HG03095 (cell line): ENCODE results near the gene NUFIP2.
"Not testable (repeated sequence)": the region's sequence is repeated elsewhere in the genome, so short reads cannot be mapped to it uniquely, and the experiment has no call there.

Experiments used
- ATAC-seq: cut with Tn5 transposase; IDR thresholded peaks from one replicate; pipeline ENCODE4 v1.9.1; 2021; ENCODE audit warnings: moderate library complexity; ENCODE audit not compliant: unreplicated experiment

The NUFIP2 gene

DNA sequence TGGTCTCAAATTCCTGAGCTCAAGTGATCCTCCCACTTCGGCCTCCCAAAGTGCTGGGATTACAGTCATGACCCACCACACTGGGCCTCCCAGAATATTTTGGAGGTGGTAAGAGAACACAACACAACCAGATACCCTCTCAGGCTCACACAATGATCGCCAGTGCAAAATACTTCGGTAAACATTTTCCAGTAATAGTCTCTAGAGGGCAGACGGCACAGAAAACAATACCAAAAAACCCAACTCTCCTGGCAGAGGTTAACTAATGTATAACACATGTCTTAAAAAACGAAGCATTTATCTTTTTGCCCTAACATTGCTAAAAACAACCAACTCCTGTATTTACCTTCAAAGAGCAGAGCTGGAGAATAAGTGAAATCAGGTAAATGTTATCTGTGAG lies 10.5 kb downstream of the NUFIP2 start:
- ATAC-seq = no peak

- ATAC-seq = no peak
These were observed 14.4 kb downstream of the NUFIP2 start for GRCh38 chr17:29279397-29280070.

DNA sequence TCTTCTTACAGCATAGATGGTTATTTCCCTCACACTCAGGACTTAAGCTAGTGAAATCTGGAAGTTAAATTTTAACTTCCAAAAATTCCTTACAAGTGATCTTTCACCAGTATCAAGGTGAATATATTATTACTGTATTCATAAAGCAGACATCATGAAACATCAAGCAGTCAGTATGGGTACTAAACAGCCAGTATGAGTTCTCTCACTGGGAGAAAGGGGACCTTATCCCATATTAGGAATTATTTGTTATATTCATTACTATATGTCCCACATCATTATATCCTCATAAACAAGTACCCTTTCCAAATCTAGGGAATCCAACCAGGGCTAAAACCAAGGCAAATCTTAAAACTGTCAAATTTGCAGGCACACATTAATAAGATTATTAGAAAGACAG lies 15.3 kb downstream of the NUFIP2 start:
- no peak for ATAC-seq

GRCh38 chr17:29273924-29274323 lies 20.0 kb downstream of the NUFIP2 start:
- ATAC-seq = no peak

- ATAC-seq = not testable (repeated sequence)
These were observed 22.0 kb downstream of the NUFIP2 start for GRCh38 chr17:29271980-29272379.

- ATAC-seq = no peak
These were observed 30.0 kb downstream of the NUFIP2 start for GRCh38 chr17:29263916-29264315.

DNA sequence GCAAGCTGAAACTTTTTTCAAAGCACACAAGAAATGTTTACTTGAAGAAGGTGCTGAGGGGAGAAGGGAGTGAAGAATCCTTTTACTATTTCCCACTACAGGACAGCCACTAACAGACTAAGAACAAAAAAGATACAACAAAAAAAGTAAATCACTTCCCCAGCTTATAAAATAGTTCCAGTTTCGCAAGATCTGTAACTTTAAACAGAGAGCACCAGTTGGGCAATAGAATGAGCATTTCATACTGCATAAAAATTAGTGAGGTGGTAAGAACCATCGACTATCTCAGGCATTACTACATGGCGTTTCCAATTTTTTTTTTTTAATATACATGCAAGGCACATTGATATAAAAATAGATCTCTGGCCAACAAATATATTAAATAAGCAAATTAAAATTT lies 36.2 kb downstream of the NUFIP2 start:
- ATAC-seq = no peak

DNA sequence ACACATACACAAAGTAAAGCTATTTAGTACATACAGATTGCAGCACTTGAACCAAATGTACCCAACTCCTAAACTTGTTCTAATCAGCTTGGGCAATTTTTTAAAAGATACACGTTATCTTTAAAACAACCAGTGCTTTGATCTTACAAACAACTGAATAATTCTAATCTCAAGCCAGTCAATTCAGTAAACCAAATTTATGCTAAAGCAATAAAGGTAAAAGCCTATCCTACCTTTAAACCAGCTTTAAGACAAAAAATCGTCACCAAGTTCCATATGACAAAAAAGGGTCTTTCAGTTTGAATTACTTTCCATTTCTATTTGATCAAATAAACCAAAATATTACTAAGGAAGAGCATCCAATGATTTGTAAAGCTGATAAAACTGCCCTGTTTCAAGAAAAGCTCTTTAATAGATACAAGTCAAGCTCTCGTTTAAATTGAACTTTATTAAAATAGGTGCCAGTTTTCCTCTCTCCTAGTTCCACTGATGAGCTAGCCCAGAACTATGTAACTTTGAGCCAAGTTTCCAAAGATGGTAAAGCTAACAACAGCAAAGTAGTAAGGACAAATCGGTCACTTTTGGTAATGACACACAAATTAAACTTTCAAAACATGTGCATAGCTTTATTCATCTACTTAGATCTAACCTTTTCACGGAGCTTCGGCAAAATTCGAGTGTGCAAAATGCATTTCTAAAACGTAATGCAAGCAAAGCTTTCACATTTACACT lies 37.0 kb downstream of the NUFIP2 start:
- ATAC-seq = no peak

DNA sequence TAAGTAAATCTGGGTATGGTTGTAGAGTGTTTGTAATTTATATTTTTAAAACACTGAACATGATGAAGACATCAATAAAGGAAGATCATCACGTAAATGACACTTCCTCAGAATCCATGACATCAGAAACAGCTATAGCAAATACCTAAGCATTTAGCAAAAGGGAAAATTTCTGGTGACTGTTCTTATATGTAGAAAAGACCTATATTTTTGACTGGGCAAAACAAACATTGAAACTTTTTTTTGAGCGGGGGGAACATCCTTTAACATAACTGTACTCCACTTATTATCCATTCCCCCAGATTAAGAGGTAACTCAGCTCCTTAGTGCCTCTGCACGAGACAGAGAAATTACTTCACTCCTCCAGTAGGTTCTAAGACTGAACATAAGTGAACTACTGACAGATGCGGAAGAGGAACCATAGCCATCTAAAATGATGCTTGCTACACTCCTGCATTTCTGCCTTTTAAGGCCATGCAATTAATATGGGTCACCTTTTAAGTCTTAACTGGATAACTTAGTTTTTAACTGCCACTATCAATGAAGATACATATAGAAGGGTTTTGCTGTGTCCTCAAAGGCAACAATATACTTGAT lies 37.9 kb downstream of the NUFIP2 start:
- ATAC-seq = no peak

DNA sequence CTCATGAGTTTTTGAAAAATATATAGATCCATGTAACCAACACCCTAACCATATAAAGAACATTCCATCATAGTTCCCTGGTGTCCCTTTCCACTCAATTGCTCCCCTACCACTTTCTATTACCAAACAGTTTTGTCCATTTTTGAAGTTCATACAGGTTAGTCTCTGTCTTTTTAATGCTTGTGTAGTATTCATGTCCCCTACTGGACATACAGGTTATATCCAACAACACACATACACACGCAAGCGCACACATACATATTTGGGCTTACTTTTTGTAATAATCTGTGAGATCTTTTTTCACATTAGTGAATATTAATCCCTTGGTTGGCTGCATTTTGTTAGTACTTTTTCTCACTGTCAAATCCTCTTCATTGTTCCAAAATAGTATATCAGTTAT lies 40.9 kb downstream of the NUFIP2 start:
- ATAC-seq = no peak

DNA sequence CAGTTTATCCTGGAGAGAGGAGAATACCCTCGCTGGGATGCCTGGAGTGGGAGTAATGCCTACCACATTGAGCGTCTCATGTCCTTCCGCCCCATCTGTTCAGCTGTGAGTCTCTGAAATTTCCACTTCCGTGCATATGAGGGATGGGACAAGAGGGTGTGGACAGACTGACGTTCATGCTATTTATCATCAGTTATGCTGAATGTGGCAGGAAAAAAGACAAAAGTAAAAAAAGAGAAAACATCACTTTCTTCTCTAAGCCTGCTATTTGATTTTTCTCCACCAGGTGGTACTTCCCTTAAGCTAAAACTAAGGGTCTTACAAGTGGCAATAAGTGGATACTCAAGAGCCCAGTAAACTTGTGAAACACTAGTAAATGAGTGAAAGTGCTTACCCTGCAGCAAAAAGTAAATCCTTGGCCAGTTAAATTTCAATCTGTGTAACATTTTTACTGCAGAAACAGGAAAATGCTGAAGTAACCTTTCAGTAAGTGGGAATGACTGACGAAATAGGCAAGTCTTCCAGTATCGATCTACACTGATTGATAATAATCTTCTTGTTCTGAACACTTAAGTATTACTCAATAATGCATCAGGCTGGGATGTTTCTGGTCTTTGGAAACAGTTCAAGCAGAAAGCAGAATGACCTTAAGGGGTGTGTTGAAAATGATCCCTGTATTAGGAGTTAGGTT lies 41.7 kb downstream of the NUFIP2 start:
- no peak for ATAC-seq

GRCh38 chr17:29251184-29251583 lies 42.8 kb downstream of the NUFIP2 start:
- ATAC-seq = no peak

GRCh38 chr17:29250666-29251065 lies 43.3 kb downstream of the NUFIP2 start:
- no peak for ATAC-seq

- no peak for ATAC-seq
These were observed 45.1 kb downstream of the NUFIP2 start for GRCh38 chr17:29248845-29249244.

DNA sequence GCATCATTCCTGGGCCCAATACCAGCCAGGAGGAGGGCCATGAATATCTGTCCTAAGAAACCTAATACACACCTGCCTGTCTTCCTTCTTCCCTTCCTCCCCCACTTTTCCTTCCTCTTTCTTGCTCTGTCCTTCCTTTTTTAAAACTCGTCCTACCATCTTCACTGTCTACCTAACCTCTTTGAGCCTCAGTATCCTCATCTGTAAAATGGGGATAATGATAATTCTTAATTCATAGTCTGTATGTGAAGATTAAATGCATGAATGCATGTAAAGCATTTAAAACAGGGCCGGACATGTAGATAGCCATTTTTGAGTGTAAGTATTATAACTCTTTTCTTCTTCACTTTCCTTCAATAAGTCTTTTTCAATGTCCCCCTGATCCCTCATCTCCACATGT lies 46.7 kb downstream of the NUFIP2 start:
- ATAC-seq = no peak

- no peak for ATAC-seq
These were observed 47.3 kb downstream of the NUFIP2 start, which contains the start of gene CRYBA1 for GRCh38 chr17:29246628-29247027. TSS of gene CRYBA1 (plus strand) at chr17:29246859. CDS start at chr17:29246864, 5 bp downstream.

- ATAC-seq = no peak
These were observed 48.5 kb downstream of the NUFIP2 start for GRCh38 chr17:29245401-29245800.

- no peak for ATAC-seq
These were observed 50.2 kb downstream of the NUFIP2 start for GRCh38 chr17:29243792-29244191.

DNA sequence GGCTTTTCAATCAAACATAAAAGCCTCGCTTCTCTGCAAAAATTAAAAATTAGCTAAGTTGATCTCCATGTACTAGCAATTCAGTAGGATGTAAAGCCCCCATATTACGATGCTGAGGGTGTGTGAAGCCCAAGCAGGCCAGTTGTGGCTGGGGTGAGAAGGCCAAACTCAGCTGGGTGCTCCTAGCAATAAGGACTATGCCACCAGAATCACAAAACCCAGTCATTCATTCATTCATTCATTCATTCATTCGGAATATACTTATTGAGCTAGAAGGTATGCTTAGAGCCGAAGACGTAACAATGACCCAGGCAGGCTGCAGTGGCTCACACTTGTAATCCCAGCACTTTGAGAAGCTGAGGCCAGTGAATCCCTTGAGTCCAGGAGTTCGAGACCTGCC lies 51.2 kb downstream of the NUFIP2 start:
- ATAC-seq = no peak

DNA sequence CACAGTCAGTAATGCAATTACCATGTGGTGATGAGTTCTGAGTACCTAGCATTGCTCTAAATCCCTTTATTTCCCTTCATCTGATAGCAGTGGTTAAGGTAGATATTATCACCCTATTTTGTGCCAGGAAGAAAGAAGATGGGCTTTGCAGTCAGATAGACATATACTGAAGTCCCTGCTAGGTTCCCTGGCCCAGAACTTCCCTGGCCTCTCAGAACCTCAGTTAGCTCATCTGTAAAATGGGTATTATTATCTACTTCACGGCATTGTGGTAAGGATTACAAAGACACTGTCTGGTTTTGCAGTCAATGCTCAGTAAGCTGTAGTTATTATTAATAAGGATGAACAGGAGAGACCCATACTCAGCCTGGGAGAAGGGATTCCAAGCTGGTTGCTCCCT lies 51.9 kb downstream of the NUFIP2 start:
- ATAC-seq = no peak
